Panc1 (cell line): ENCODE measurements around the gene CLSTN3. TPM values are rescaled to one million over a fixed set of nuclear protein-coding genes. Genes with fewer than 3 reads are reported as not detected.

Experiments used
- ATAC-seq: fragments of 200-7000 bp; cut with Tn5 transposase; 2 replicates; pipeline ENCODE4 v1.9.1; 2020; ENCODE audit warnings: mild to moderate bottlenecking, moderate library complexity
- BruUV-seq: library from RNA; stranded (reverse); fragments of 400-500 nt; replicated peaks from 2 replicates; lab custom pipeline; 2021; lab: Mats Ljungman, UMichigan
- CTCF ChIA-PET: fragments of 300-600 bp; sonication (Branson Sonifier 250); formaldehyde crosslinking; loops from one replicate; lab custom pipeline; 2022; ENCODE audit warnings: antibody characterized with exemption; lab: Charles Lee
- POLR2A ChIA-PET: fragments of 300-600 bp; sonication (Branson Sonifier 250); formaldehyde crosslinking; loops from one replicate; lab custom pipeline; 2022; ENCODE audit warnings: antibody characterized with exemption; lab: Charles Lee
- DNase-seq: peaks from one replicate; pipeline ENCODE4 v3.0.0-alpha.2; 2010; ENCODE audit warnings: low read depth, low spot score
- H3K27ac ChIP-seq: 2 replicates; pipeline ENCODE4 v1.5.1; 2011; ENCODE audit warnings: mild to moderate bottlenecking, low read length, inconsistent platforms
- H3K27me3 ChIP-seq: fragments of 200-500 bp; sonication (Bioruptor generic); 2 replicates; pipeline ENCODE4 v1.6.0; 2014; ENCODE audit warnings: low read length, inconsistent platforms; ENCODE audit not compliant: control insufficient read depth, insufficient read depth
- H3K36me3 ChIP-seq: fragments of 200-500 bp; sonication (Bioruptor generic); 2 replicates; pipeline ENCODE4 v1.5.1; 2014; ENCODE audit warnings: inconsistent platforms, mild to moderate bottlenecking, low read length, moderate library complexity; ENCODE audit not compliant: control insufficient read depth, insufficient read depth
- H3K4me1 ChIP-seq: 2 replicates; pipeline ENCODE4 v1.5.1; 2011; ENCODE audit warnings: inconsistent platforms, mild to moderate bottlenecking, low read length, moderate library complexity; ENCODE audit not compliant: control insufficient read depth, insufficient read depth
- H3K4me3 ChIP-seq, 2 experiments: 2 replicates each; pipeline ENCODE4 v1.5.1; 2011 to 2012; ENCODE audit warnings: low read depth in 2 of 2, low read length in 2 of 2, mild to moderate bottlenecking in 2 of 2, inconsistent platforms in 1 of 2, moderate library complexity in 1 of 2
- H3K9me3 ChIP-seq: fragments of 200-500 bp; sonication (Bioruptor generic); 2 replicates; pipeline ENCODE4 v1.5.1; 2014; ENCODE audit warnings: low read depth, mild to moderate bottlenecking, inconsistent platforms, low read length, moderate library complexity; ENCODE audit not compliant: control insufficient read depth, insufficient read depth
- CTCF ChIP-seq: fragments of 450-650 bp; IDR thresholded peaks from 2 replicates; pipeline ENCODE4 v1.5.1; 2017; ENCODE audit warnings: mild to moderate bottlenecking
- POLR2AphosphoS5 ChIP-seq: IDR thresholded peaks from 2 replicates; pipeline ENCODE4 v1.6.1; 2012; ENCODE audit warnings: mild to moderate bottlenecking, low read depth, low read length, moderate library complexity
- REST ChIP-seq, 2 experiments: IDR thresholded peaks; 2 replicates each; pipeline ENCODE4 v1.6.1; 2011 to 2012; ENCODE audit warnings: low read depth in 2 of 2, control low read depth in 1 of 2, low read length in 1 of 2, mild to moderate bottlenecking in 1 of 2, moderate library complexity in 1 of 2; ENCODE audit not compliant: insufficient read depth in 1 of 2
- SIN3A ChIP-seq: IDR thresholded peaks from 2 replicates; pipeline ENCODE4 v1.6.1; 2012; ENCODE audit warnings: low read depth, mild to moderate bottlenecking, low read length, moderate library complexity, borderline replicate concordance; ENCODE audit not compliant: insufficient read depth
- TCF7L2 ChIP-seq: IDR thresholded peaks from 2 replicates; pipeline ENCODE4 v1.6.1; 2011; ENCODE audit warnings: mild to moderate bottlenecking, low read depth, low read length, inconsistent platforms
- in situ Hi-C: cut with HindIII; loops from 2 replicates; pipeline ENCODE4 v1.10.0; 2016; ENCODE audit warnings: low sequenced_read_pairs, low pct_unique_long_range_greater_than_20kb
- intact Hi-C: fragments of 100-400 bp; cut with micrococcal nuclease; formaldehyde crosslinking; loops from one replicate; pipeline ENCODE4 v1.10.0; 2022; ENCODE audit not compliant: unreplicated experiment
- total RNA-seq: library from RNA; stranded (reverse); gene quantifications from one replicate; pipeline ENCODE4 v1.2.1, GENCODE V29; 2021; ENCODE audit not compliant: unreplicated experiment

The CLSTN3 gene
- total RNA-seq, 1 experiment from 2014 or later = 5.9 TPM

- no peaks in the 10 kb centered on the region for H3K36me3 ChIP-seq
- intact Hi-C loops = loop anchor here (10.0 kb wide), 1 partner anchor 170 kb away; the partner anchor contains the start of genes C12orf57 and RNU7-1
- H3K4me1 ChIP-seq = no peaks in the 10 kb centered on the region
- DNase-seq (no peak), ATAC-seq (no peak)
- H3K27ac ChIP-seq = no peak overlapping the region
- in situ Hi-C loops = no loop called here
- ChIA-PET CTCF (no interaction called here), POLR2A (no interaction called here)
- H3K27me3 ChIP-seq = no peaks in the 10 kb centered on the region
- no TSS peak for BruUV-seq
- no peaks in the 10 kb centered on the region for H3K9me3 ChIP-seq
- no peak overlapping the region for H3K4me3 ChIP-seq
- TF ChIP-seq POLR2AphosphoS5 (no peak), REST (IDR thresholded peaks at IDR 0.05; ENCODE audit: insufficient read depth in 1 of 2, low read depth in 2 of 2, low read length in 1 of 2) (no peak), TCF7L2 (no peak), CTCF (no peak), SIN3A (no peak)
These were observed 15.3 kb upstream of the CLSTN3 start for GRCh38 chr12:7114851-7115250.

- no peaks in the 10 kb centered on the region for H3K27me3 ChIP-seq
These were observed 14.0 kb upstream of the CLSTN3 start for GRCh38 chr12:7116196-7116595.

More at GRCh38 chr12:7116196-7116595, 14.0 kb upstream of the CLSTN3 start:
- in situ Hi-C loops = no loop called here
- CTCF ChIA-PET = no interaction called here
- ATAC-seq (no peak), DNase-seq (no peak)
- no peaks in the 10 kb centered on the region for H3K9me3 ChIP-seq
- intact Hi-C loops = loop anchor here (10.0 kb wide), 1 partner anchor 171 kb away; the partner anchor contains the start of genes C12orf57 and RNU7-1
- H3K36me3 ChIP-seq = no peaks in the 10 kb centered on the region
- H3K4me1 ChIP-seq = no peaks in the 10 kb centered on the region
- no peak for TF ChIP-seq CTCF
- no peak for TF ChIP-seq TCF7L2
- TF ChIP-seq SIN3A = no peak
- no peak for TF ChIP-seq POLR2AphosphoS5
- TF ChIP-seq REST (IDR thresholded peaks at IDR 0.05; ENCODE audit: insufficient read depth in 1 of 2, low read depth in 2 of 2, low read length in 1 of 2) = no peak
- H3K27ac ChIP-seq = no peak overlapping the region
- POLR2A ChIA-PET = no interaction called here
- BruUV-seq = no TSS peak
- no peak overlapping the region for H3K4me3 ChIP-seq
